Kidney (tissue), 14 donors: ENCODE results near the gene ZNF516. TPM values are rescaled to one million over a fixed set of nuclear protein-coding genes. Genes with fewer than 3 reads are reported as not detected.

ENCODE experiments used
- DNase-seq, 5 donors: peaks; one replicate each; pipeline ENCODE4 v3.0.0-alpha.2; 2013 to 2020
- FAIRE-seq: peaks from 2 replicates; lab custom pipeline; 2012; peaks lifted over from hg19 to GRCh38; lab: Jason Lieb, UNC
- H3K27ac ChIP-seq, 2 donors: one replicate each; pipeline ENCODE4 v1.7.0; 2013; ENCODE audit warnings: low read depth in 2 of 2, low read length in 2 of 2, inconsistent platforms in 1 of 2
- H3K27me3 ChIP-seq: one replicate; pipeline ENCODE4 v1.7.1; 2013; ENCODE audit warnings: low read length, inconsistent platforms; ENCODE audit not compliant: control insufficient read depth, insufficient read depth
- H3K36me3 ChIP-seq, 3 donors: one replicate each; pipeline versions ENCODE4 v1.7.0 to v1.7.1; 2013; ENCODE audit warnings: low read length in 3 of 3, control low read depth in 1 of 3, inconsistent platforms in 1 of 3; ENCODE audit not compliant: insufficient read depth in 3 of 3, control insufficient read depth in 2 of 3
- H3K4me1 ChIP-seq, 3 donors: one replicate each; pipeline versions ENCODE4 v1.7.0 to v1.7.1; 2013; ENCODE audit warnings: low read length in 3 of 3, inconsistent platforms in 1 of 3, low read depth in 1 of 3; ENCODE audit not compliant: control insufficient read depth in 2 of 3, insufficient read depth in 2 of 3
- H3K4me3 ChIP-seq, 3 donors: one replicate each; pipeline versions ENCODE4 v1.7.0 to v1.8.1; 2013; ENCODE audit warnings: low read length in 3 of 3, control low read depth in 1 of 3, inconsistent platforms in 1 of 3
- H3K9ac ChIP-seq, 3 donors: one replicate each; pipeline versions ENCODE4 v1.7.0 to v1.7.1; 2013; ENCODE audit warnings: low read length in 3 of 3, control low read depth in 1 of 3, inconsistent platforms in 1 of 3
- H3K9me3 ChIP-seq, 3 donors: one replicate each; pipeline versions ENCODE4 v1.7.0 to v1.7.1; 2013; ENCODE audit warnings: low read length in 3 of 3, control low read depth in 1 of 3, inconsistent platforms in 1 of 3; ENCODE audit not compliant: control insufficient read depth in 2 of 3, insufficient read depth in 1 of 3
- intact Hi-C: fragments of 100-400 bp; cut with DNase I; formaldehyde crosslinking; loops from one replicate; pipeline ENCODE4 v1.11.1; 2022
- polyA plus RNA-seq: library from polyadenylated mRNA; stranded (reverse); fragments of 350-450 nt; fragmentation: Illumina TruSeq; extraction: RNeasy Lipid Tissue Mini Kit (QIAGEN cat#74804); gene quantifications from one replicate; pipeline ENCODE4 v1.2.3, GENCODE V29; 2014; ENCODE audit warnings: low read depth, low replicate concordance; ENCODE audit not compliant: insufficient read depth
- total RNA-seq: library from RNA; stranded (reverse); fragmentation: NEBNext Ultra II Directional; extraction: Animal tissue kit (Norgen Biotek cat#: 25700); gene quantifications from one replicate; pipeline ENCODE4 v1.2.1, GENCODE V29; 2021
- TF ChIP-seq, protein P1 (sequence below): IDR thresholded peaks from 3 replicates; pipeline ENCODE4 v1.5.1; 2012; ENCODE audit warnings: mild to moderate bottlenecking, moderate library complexity, borderline replicate concordance; ENCODE audit not compliant: insufficient read depth; ENCODE audit errors: extremely low read depth
- donor health status: control.
- donor health status: control.
- donor health status: control.
- donor health status: control.
- donor health status: control.
- donor health status: DM: yes; HTN: yes; CAD: no.
- donor health status: Normal renal cell carcinoma (clear cell type).

Gene ZNF516
- total and polyA plus RNA-seq, 2 donors from 2014 or later = 6.7 to 28.7 TPM

DNA sequence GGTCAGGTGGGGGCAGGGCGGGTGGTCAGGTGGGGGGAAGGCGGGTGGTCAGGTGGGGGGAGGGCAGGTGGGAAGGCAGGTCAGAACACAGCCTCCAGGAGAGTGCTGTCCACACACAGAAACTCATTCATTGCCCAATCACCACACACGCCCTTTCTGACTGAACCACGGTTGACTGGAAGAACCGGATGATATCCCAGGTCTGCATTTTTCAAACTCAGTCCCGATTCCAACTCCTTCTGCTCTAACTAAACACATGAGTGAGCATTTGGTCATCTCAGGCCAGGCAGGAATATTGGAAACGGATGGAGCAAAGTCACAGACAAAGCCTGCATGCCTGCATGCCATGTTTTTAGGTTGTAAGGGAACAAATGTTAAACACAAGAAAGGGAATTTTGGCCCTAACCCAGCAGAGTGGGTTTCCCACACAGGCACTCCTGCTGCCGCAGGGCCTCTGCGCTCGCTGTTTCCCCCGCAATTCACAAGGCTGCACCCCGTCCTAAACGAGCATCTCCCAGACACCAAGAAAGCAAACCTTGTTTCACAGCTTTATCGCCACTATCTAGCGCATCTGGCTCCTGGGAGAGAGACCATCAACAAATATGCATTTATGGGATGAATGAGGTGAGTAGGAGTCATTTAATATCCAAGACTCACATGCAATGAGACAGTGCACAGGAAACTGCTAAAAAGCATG lies 100.1 kb downstream of the ZNF516 start:
- Histone ChIP-seq H3K4me1 (peaks cover 0 to 9% (median 4%) of the 10 kb centered on the region in 3 donors), H3K36me3 (no peaks in the 10 kb centered on the region), H3K9ac (no peak overlapping the region), H3K27me3 (no peaks in the 10 kb centered on the region), H3K9me3 (no peaks in the 10 kb centered on the region), H3K4me3 (no peak overlapping the region), H3K27ac (no peak overlapping the region)
- TF ChIP-seq, protein P1, sequence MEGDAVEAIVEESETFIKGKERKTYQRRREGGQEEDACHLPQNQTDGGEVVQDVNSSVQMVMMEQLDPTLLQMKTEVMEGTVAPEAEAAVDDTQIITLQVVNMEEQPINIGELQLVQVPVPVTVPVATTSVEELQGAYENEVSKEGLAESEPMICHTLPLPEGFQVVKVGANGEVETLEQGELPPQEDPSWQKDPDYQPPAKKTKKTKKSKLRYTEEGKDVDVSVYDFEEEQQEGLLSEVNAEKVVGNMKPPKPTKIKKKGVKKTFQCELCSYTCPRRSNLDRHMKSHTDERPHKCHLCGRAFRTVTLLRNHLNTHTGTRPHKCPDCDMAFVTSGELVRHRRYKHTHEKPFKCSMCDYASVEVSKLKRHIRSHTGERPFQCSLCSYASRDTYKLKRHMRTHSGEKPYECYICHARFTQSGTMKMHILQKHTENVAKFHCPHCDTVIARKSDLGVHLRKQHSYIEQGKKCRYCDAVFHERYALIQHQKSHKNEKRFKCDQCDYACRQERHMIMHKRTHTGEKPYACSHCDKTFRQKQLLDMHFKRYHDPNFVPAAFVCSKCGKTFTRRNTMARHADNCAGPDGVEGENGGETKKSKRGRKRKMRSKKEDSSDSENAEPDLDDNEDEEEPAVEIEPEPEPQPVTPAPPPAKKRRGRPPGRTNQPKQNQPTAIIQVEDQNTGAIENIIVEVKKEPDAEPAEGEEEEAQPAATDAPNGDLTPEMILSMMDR = no peak
- peak in 2 of 5 donors; percentile 26 to 47 for DNase-seq
- intact Hi-C loops = loop anchor here (5.0 kb wide), 1 partner anchor 287 kb away; no protein-coding TSS in a partner anchor
- FAIRE-seq = no peak

DNA sequence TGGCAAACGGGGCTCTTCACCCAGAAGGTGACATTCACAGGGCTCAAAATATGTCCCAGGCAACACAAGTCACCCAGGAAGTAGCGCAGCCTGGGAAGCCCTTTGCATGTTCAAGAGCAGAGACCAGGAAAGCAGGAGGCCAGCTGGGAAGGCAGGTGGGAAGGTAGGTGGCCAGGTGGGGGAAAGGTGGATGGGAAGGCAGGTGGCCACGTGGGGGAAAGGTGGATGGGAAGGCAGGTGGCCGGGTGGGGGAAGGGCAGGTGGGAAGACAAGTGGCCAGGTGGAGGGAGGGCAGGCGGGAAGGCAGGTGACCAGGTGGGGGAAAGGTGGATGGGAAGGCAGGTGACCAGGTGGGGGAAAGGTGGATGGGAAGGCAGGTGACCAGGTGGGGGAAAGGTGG lies 102.7 kb downstream of the ZNF516 start:
- intact Hi-C loops = no loop called here
- H3K36me3 ChIP-seq = no peaks in the 10 kb centered on the region
- TF ChIP-seq, protein P1 = no peak
- no peak overlapping the region for H3K4me3 ChIP-seq
- FAIRE-seq = no peak
- H3K4me1 ChIP-seq = peaks cover 0 to 10% (median 4%) of the 10 kb centered on the region in 3 donors
- H3K9ac ChIP-seq = no peak overlapping the region
- H3K27me3 ChIP-seq = no peaks in the 10 kb centered on the region
- peak in 1 of 5 donors; percentile 45 for DNase-seq
- no peak overlapping the region for H3K27ac ChIP-seq
- H3K9me3 ChIP-seq = no peaks in the 10 kb centered on the region

DNA sequence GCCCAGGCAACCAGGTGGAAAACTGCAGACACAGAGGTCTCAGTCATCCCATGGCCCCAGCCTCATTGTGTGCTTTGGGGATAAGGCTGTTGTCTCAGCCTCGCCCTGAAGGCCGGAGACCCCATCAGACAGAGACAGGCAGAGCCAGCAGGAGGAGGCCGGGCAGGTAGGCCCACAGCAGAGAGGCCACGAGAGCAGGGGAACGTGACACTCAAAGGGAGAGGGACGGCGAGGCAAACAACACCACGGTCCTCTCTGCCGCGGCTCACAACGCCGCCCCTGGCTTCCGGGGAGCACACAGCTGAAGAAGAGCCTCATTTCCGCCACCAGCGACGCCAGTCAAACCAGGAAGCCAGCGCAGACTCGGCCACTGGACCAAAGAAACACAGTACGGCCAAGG lies 103.3 kb downstream of the ZNF516 start:
- Histone ChIP-seq H3K4me3 (no peak overlapping the region), H3K9ac (no peak overlapping the region), H3K9me3 (no peaks in the 10 kb centered on the region), H3K4me1 (peaks cover 0 to 10% (median 4%) of the 10 kb centered on the region in 3 donors), H3K27ac (no peak overlapping the region), H3K36me3 (no peaks in the 10 kb centered on the region), H3K27me3 (no peaks in the 10 kb centered on the region)
- peak in 1 of 5 donors; percentile 25 for DNase-seq
- intact Hi-C loops = no loop called here
- TF ChIP-seq, protein P1 = no peak
- no peak for FAIRE-seq

DNA sequence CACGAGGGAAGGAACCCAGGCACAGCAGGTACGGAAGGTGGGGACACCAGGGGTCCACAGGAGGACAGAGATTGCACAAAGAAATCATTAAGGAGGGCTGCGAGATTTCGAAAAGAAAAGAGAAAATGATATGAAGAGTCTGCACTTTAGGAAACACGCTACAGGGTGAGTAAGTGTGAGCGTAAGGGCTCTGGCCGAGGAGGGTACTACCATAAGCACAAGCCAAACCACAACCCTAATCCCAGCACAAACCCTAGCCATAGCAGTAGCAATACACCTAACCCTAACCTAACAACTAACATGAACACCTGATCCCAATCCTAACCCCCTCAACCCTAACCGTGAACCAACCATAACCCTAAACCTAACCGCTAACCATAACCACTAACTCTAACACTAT lies 104.0 kb downstream of the ZNF516 start:
- Histone ChIP-seq H3K9ac (no peak overlapping the region), H3K4me1 (peaks cover 0 to 10% (median 4%) of the 10 kb centered on the region in 3 donors), H3K27me3 (no peaks in the 10 kb centered on the region), H3K4me3 (no peak overlapping the region), H3K36me3 (no peaks in the 10 kb centered on the region), H3K27ac (no peak overlapping the region), H3K9me3 (no peaks in the 10 kb centered on the region)
- TF ChIP-seq, protein P1 = no peak
- FAIRE-seq = no peak
- intact Hi-C loops = no loop called here
- DNase-seq = no peak
